ENCODE measurements around the gene DDAH2. TPM values are rescaled to one million over a fixed set of nuclear protein-coding genes. Genes with fewer than 3 reads are reported as not detected.

The DDAH2 gene
- total RNA-seq, 1 donor from 2014 or later, result 30.7 TPM

GRCh38 chr6:31708224-31708623, 20.9 kb downstream of the DDAH2 start:
- Mint-ChIP-seq H3K36me3 (ENCODE audit: low read depth) (peaks cover 1% of the 10 kb centered on the region), H3K4me3 (no peak overlapping the region), H3K4me1 (peaks cover 17% of the 10 kb centered on the region), H3K9me3 (no peaks in the 10 kb centered on the region), H3K27ac (no peak overlapping the region), H3K27me3 (no peaks in the 10 kb centered on the region)
- TF ChIP-seq CTCF (IDR thresholded peaks at IDR 0.05), result no peak
- ChIA-PET CTCF (no interaction called here), POLR2A (interaction anchor here (0.9 to 1.1 kb wide), 2 partner anchors 19 to 27 kb away, joined by 3 to 4 read pairs; no protein-coding TSS in a partner anchor)
- ATAC-seq (ENCODE audit: low read depth), result no peak
- no peak for DNase-seq
- intact Hi-C loops (cut with micrococcal nuclease), result no loop called here

- CTCF ChIA-PET, result no interaction called here
- Mint-ChIP-seq H3K36me3 (ENCODE audit: low read depth) (peaks cover 4% of the 10 kb centered on the region), H3K27ac (no peak overlapping the region), H3K9me3 (no peaks in the 10 kb centered on the region), H3K27me3 (no peaks in the 10 kb centered on the region), H3K4me1 (peaks cover 19% of the 10 kb centered on the region), H3K4me3 (no peak overlapping the region)
- ATAC-seq (ENCODE audit: low read depth) (no peak), DNase-seq (no peak)
- TF ChIP-seq CTCF (IDR thresholded peaks at IDR 0.05), result no peak
- POLR2A ChIA-PET, result no interaction called here
- intact Hi-C loops (cut with micrococcal nuclease), result no loop called here
These were observed 21.4 kb downstream of the DDAH2 start for GRCh38 chr6:31707701-31708100.

- Mint-ChIP-seq H3K27me3 (no peaks in the 10 kb centered on the region), H3K4me1 (peaks cover 28% of the 10 kb centered on the region), H3K36me3 (ENCODE audit: low read depth) (peaks cover 10% of the 10 kb centered on the region), H3K27ac (no peak within 1 kb of the TSS), H3K9me3 (no peaks in the 10 kb centered on the region), H3K4me3 (no peak within 1 kb of the TSS)
- ChIA-PET CTCF (no interaction called here), POLR2A (interaction anchor here (0.6 to 0.7 kb wide), 2 partner anchors 10 to 68 kb away, joined by 3 to 5 read pairs; no protein-coding TSS in a partner anchor)
- intact Hi-C loops (cut with micrococcal nuclease), result no loop called here
- DNase-seq, result no peak
- TF ChIP-seq CTCF (IDR thresholded peaks at IDR 0.05), result no peak
- no peak for ATAC-seq (ENCODE audit: low read depth)
These were observed 22.5 kb downstream of the DDAH2 start, which contains the start of gene LY6G6F for GRCh38 chr6:31706599-31706998. Gene LY6G6F (plus strand): TSS chr6:31706866. CDS start chr6:31706907, 41 bp downstream.

- CTCF ChIA-PET, result no interaction called here
- POLR2A ChIA-PET, result interaction anchor here (0.6 kb wide), 1 partner anchor 84 kb away, joined by 5 read pairs; no protein-coding TSS in a partner anchor
- ATAC-seq (ENCODE audit: low read depth), result no peak
These were observed 23.2 kb downstream of the DDAH2 start for GRCh38 chr6:31705931-31706330.

More at GRCh38 chr6:31705931-31706330, 23.2 kb downstream of the DDAH2 start:
- TF ChIP-seq CTCF (IDR thresholded peaks at IDR 0.05), result no peak
- Mint-ChIP-seq H3K27me3 (no peaks in the 10 kb centered on the region), H3K4me3 (no peak overlapping the region), H3K9me3 (no peaks in the 10 kb centered on the region), H3K4me1 (peaks cover 30% of the 10 kb centered on the region), H3K36me3 (ENCODE audit: low read depth) (peaks cover 16% of the 10 kb centered on the region), H3K27ac (no peak overlapping the region)
- no peak for DNase-seq
- intact Hi-C loops (cut with micrococcal nuclease), result no loop called here

Data from activated B cell treated with CpG ODN at 0.5 μM for 24 hours (primary cell).